Fibroblast of the aortic adventitia (primary cell): ENCODE measurements around the gene SMAP2. TPM values are rescaled to one million over a fixed set of nuclear protein-coding genes. Genes with fewer than 3 reads are reported as not detected.
A peak's percentile ranks its signal among the peaks of the same experiment; 100 is the strongest.

Experiments used
- DNase-seq: peaks from one replicate; pipeline ENCODE4 v3.0.0-alpha.2; 2010; ENCODE audit warnings: low read depth
- H3K4me3 ChIP-seq: 2 replicates; pipeline ENCODE4 v1.5.1; 2011; ENCODE audit warnings: low read depth, mild to moderate bottlenecking, control low read depth, low read length, moderate library complexity
- CTCF ChIP-seq: IDR thresholded peaks from 2 replicates; pipeline ENCODE4 v1.5.1; 2011; ENCODE audit warnings: mild to moderate bottlenecking, low read length, control low read depth, inconsistent platforms; ENCODE audit not compliant: insufficient read depth
- total RNA-seq: library from RNA; depleted of rRNA; stranded (reverse); fragments of >200 nt; gene quantifications from 2 replicates; pipeline ENCODE4 v1.2.3, GENCODE V29; 2012; ENCODE audit warnings: low replicate concordance

Gene SMAP2
- total RNA-seq, 1 donor = 27.4 TPM

- no peak overlapping the region for H3K4me3 ChIP-seq
- no peak for TF ChIP-seq CTCF
- DNase-seq = no peak
Observed at GRCh38 chr1:40390857-40391256, 17.3 kb downstream of the SMAP2 start.

- no peak for DNase-seq
- no peak overlapping the region for H3K4me3 ChIP-seq
- no peak for TF ChIP-seq CTCF
Observed at GRCh38 chr1:40391688-40392145, 18.2 kb downstream of the SMAP2 start.

- no peak for TF ChIP-seq CTCF
- peak; percentile 77 for DNase-seq
- H3K4me3 ChIP-seq = no peak overlapping the region
Observed at GRCh38 chr1:40392221-40392620, 18.7 kb downstream of the SMAP2 start.

- H3K4me3 ChIP-seq = no peak overlapping the region
- TF ChIP-seq CTCF = no peak
- no peak for DNase-seq
Observed at GRCh38 chr1:40393173-40393572, 19.6 kb downstream of the SMAP2 start.

GRCh38 chr1:40394491-40395172, 21.1 kb downstream of the SMAP2 start:
- DNase-seq = peak; percentile 65
- no peak for TF ChIP-seq CTCF
- H3K4me3 ChIP-seq = no peak overlapping the region

- no peak for TF ChIP-seq CTCF
- H3K4me3 ChIP-seq = no peak overlapping the region
- no peak for DNase-seq
Observed at GRCh38 chr1:40395190-40396175, 22.0 kb downstream of the SMAP2 start.
